SK-N-MC (cell line): ENCODE measurements around the gene PARD3B.

Experiments used
- EZH2 ChIP-seq: fragments of 200-600 bp; sonication (generic); IDR thresholded peaks from one replicate; pipeline ENCODE4 v1.6.1; 2017; ENCODE audit warnings: antibody characterized with exemption
- POLR2AphosphoS5 ChIP-seq: IDR thresholded peaks from 2 replicates; pipeline ENCODE4 v1.6.1; 2012; ENCODE audit warnings: mild to moderate bottlenecking, low read depth, low read length, borderline replicate concordance

- TF ChIP-seq EZH2 (no peak), POLR2AphosphoS5 (no peak)
These were observed 199.2 kb downstream of the PARD3B start for GRCh38 chr2:204744506-204744905.
